OCI-LY3 (cell line): Measurements from ENCODE around the gene MROH9.

Experiments used
- EZH2phosphoT487 ChIP-seq: fragments of 200-600 bp; shearing (Covaris generic); IDR thresholded peaks from 2 replicates; pipeline ENCODE4 v1.6.1; 2018; ENCODE audit warnings: antibody characterized with exemption, mixed run types, low read depth
- TF ChIP-seq, protein P1 (sequence below): fragments of 200-600, 300-600 bp; sonication (generic); IDR thresholded peaks from 2 replicates; pipeline ENCODE4 v1.5.1; 2014; ENCODE audit warnings: antibody characterized with exemption, low read length, low read depth

DNA sequence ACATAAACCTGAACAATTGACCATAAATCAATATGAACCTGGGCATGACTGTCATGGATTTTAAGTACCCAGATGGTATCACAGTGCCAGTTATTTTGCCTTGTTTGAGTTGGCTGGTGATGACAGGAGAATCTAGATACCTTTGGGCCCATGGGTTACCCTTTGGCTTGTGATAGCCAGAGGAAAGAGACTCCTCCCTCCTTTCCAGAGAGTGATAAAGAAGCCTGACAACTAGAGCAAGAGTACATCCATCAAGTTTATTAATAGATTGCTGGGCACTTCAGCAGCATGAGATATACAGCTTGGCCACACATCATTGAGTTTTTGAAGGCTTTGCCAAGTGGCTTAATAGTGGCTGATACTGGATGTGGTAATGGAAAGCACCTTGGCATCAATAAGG, 148.8 kb downstream of the MROH9 start:
- TF ChIP-seq, protein P1, sequence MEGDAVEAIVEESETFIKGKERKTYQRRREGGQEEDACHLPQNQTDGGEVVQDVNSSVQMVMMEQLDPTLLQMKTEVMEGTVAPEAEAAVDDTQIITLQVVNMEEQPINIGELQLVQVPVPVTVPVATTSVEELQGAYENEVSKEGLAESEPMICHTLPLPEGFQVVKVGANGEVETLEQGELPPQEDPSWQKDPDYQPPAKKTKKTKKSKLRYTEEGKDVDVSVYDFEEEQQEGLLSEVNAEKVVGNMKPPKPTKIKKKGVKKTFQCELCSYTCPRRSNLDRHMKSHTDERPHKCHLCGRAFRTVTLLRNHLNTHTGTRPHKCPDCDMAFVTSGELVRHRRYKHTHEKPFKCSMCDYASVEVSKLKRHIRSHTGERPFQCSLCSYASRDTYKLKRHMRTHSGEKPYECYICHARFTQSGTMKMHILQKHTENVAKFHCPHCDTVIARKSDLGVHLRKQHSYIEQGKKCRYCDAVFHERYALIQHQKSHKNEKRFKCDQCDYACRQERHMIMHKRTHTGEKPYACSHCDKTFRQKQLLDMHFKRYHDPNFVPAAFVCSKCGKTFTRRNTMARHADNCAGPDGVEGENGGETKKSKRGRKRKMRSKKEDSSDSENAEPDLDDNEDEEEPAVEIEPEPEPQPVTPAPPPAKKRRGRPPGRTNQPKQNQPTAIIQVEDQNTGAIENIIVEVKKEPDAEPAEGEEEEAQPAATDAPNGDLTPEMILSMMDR = no peak
- TF ChIP-seq EZH2phosphoT487 = no peak
